Upper lobe of left lung (tissue), 6 donors: ENCODE results near the gene CASP3. TPM values are rescaled to one million over a fixed set of nuclear protein-coding genes. Genes with fewer than 3 reads are reported as not detected.

Source experiments
- ATAC-seq, 2 donors: fragments of 200-7000 bp; cut with Tn5 transposase; one replicate each; pipeline ENCODE4 v1.9.1; 2022; ENCODE audit warnings: mild to moderate bottlenecking in 2 of 2, moderate library complexity in 2 of 2; ENCODE audit not compliant: low FRiP score in 2 of 2
- DNase-seq, 2 donors: peaks; one replicate each; pipeline ENCODE4 v3.0.0-alpha.2; 2019 to 2020
- H3K27ac ChIP-seq, 4 donors: fragments of 200-600 bp; sonication (generic); one replicate each; pipeline ENCODE4 v1.5.1; 2016 to 2019
- H3K27me3 ChIP-seq, 4 donors: fragments of 200-600 bp; sonication (generic); one replicate each; pipeline ENCODE4 v1.5.1; 2017 to 2019
- H3K36me3 ChIP-seq, 4 donors: fragments of 200-600 bp; sonication (generic); one replicate each; pipeline ENCODE4 v1.5.1; 2016 to 2019
- H3K4me1 ChIP-seq, 4 donors: fragments of 200-600 bp; sonication (generic); one replicate each; pipeline ENCODE4 v1.5.1; 2018 to 2019
- H3K4me3 ChIP-seq, 4 donors: fragments of 200-600 bp; sonication (generic); one replicate each; pipeline ENCODE4 v1.5.1; 2017 to 2019; ENCODE audit warnings: mild to moderate bottlenecking in 2 of 4, moderate library complexity in 1 of 4
- H3K9me3 ChIP-seq, 4 donors: fragments of 200-600 bp; sonication (generic); one replicate each; pipeline ENCODE4 v1.5.1; 2018 to 2019
- CTCF ChIP-seq, 6 experiments: fragments of 450-650 bp in 4 of 6; fragments of 200-600 bp in 2 of 6; sonication (generic) in 2 of 6; IDR thresholded peaks; one replicate each; pipeline ENCODE4 v1.5.1; 2016 to 2019; ENCODE audit warnings: antibody characterized with exemption in 6 of 6
- EP300 ChIP-seq, 4 donors: sonication (generic); formaldehyde crosslinking; IDR thresholded peaks; one replicate each; pipeline ENCODE4 v1.5.1; 2017; ENCODE audit warnings: antibody characterized with exemption in 4 of 4, control low read depth in 2 of 4
- POLR2A ChIP-seq, 4 donors: fragments of 450-650 bp; IDR thresholded peaks; one replicate each; pipeline ENCODE4 v1.5.1; 2016 to 2017; ENCODE audit warnings: antibody characterized with exemption in 4 of 4, mild to moderate bottlenecking in 2 of 4
- POLR2AphosphoS5 ChIP-seq, 2 donors: sonication (generic); formaldehyde crosslinking; IDR thresholded peaks; one replicate each; pipeline ENCODE4 v1.5.1; 2017; ENCODE audit warnings: antibody characterized with exemption in 2 of 2
- WGBS, 2 donors: methylation state at CpG; one replicate each; pipeline ENCODE4 v1.1.5; 2017 to 2018; 5-methylcytosine and 5-hydroxymethylcytosine counted together
- total RNA-seq, 6 donors: library from RNA; depleted of rRNA in 4 of 6; stranded (reverse); fragments of >200 nt in 4 of 6; gene quantifications; one replicate each; pipeline versions ENCODE4 v1.1.0 to v1.2.1, GENCODE V29; 2016 to 2021
- donor health status: DM: no; HTN: no; CAD: no; lungs with moderate emphysema.
- donor health status: DM: no; HTN: yes; CAD: no; lungs with severe emphysema.

CASP3 gene
- total RNA-seq, 6 donors from 2014 or later: 7.0 to 25.5 (median 15.0) TPM

- Histone ChIP-seq H3K27ac (no peak overlapping the region), H3K4me3 (no peak overlapping the region), H3K36me3 (peaks cover 0 to 55% (median 19%) of the 10 kb centered on the region in 4 donors), H3K4me1 (peaks cover 0 to 12% (median 6%) of the 10 kb centered on the region in 4 donors), H3K27me3 (no peaks in the 10 kb centered on the region), H3K9me3 (no peaks in the 10 kb centered on the region)
- ATAC-seq (no peak), DNase-seq (no peak)
- no peak for TF ChIP-seq POLR2A (IDR thresholded peaks at IDR 0.05)
- no peak for TF ChIP-seq EP300 (IDR thresholded peaks at IDR 0.05)
- TF ChIP-seq POLR2AphosphoS5 (IDR thresholded peaks at IDR 0.05): no peak
- TF ChIP-seq CTCF (IDR thresholded peaks at IDR 0.05): no peak
- WGBS, 2 donors: 79 to 87% methylated on average over 9 of the region's 9 CpGs
Measured at GRCh38 chr4:184671101-184671500, 21.9 kb upstream of the CASP3 start.

- WGBS, 2 donors: 88 to 92% methylated on average over 7 of the region's 7 CpGs
- H3K4me1 ChIP-seq: peaks cover 0 to 12% (median 6%) of the 10 kb centered on the region in 4 donors
- peaks cover 0 to 53% (median 20%) of the 10 kb centered on the region in 4 donors for H3K36me3 ChIP-seq
- no peaks in the 10 kb centered on the region for H3K27me3 ChIP-seq
- no peak for ATAC-seq
- TF ChIP-seq POLR2AphosphoS5 (IDR thresholded peaks at IDR 0.05) (no peak), CTCF (IDR thresholded peaks at IDR 0.05) (no peak), POLR2A (IDR thresholded peaks at IDR 0.05) (no peak), EP300 (IDR thresholded peaks at IDR 0.05) (no peak)
- no peak for DNase-seq
- no peaks in the 10 kb centered on the region for H3K9me3 ChIP-seq
- no peak overlapping the region for H3K4me3 ChIP-seq
- H3K27ac ChIP-seq: peak overlapping the region in 3 of 4 donors; percentile 28 to 52 (median 47)
Measured at GRCh38 chr4:184669251-184669650, 20.0 kb upstream of the CASP3 start.

DNA sequence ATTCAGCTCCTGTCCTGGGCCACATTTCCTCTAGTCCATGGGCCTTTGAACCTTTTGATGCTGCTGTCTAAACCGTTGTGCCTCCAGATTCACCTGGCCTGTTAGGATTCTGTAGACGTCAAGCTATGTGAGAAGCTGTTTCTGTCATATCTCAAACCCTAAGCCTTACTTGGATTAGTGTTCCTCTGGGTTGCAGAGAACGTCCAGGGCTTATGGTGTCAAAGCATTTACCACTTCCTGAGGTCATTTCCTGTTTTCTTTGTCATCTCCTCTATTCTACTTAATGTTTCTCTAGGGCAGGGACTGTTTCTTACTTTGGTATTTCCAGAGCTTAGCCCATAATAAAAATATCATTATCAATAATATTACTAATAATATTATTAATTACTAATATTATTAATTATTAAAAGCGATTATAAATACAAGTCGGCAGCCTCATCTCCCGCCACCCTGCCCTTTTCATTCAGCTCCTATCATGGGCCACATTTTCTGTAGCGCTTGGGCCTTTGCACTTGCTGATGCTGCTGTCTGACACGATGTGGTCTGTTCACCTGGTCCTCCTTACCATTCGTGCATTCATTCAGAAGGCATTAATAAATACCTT, 19.4 kb upstream of the CASP3 start:
- no peak overlapping the region for H3K4me3 ChIP-seq
- H3K4me1 ChIP-seq: peaks cover 0 to 12% (median 6%) of the 10 kb centered on the region in 4 donors
- WGBS, 2 donors: 75 to 81% methylated on average over 9 of the region's 9 CpGs
- H3K27me3 ChIP-seq: no peaks in the 10 kb centered on the region
- ATAC-seq: no peak
- H3K9me3 ChIP-seq: no peaks in the 10 kb centered on the region
- H3K27ac ChIP-seq: peak overlapping the region in 3 of 4 donors; percentile 28 to 70 (median 67)
- TF ChIP-seq POLR2A (IDR thresholded peaks at IDR 0.05) (no peak), CTCF (IDR thresholded peaks at IDR 0.05) (no peak), EP300 (IDR thresholded peaks at IDR 0.05) (no peak), POLR2AphosphoS5 (IDR thresholded peaks at IDR 0.05) (no peak)
- H3K36me3 ChIP-seq: peaks cover 0 to 49% (median 19%) of the 10 kb centered on the region in 4 donors
- no peak for DNase-seq

GRCh38 chr4:184668096-184668495, 18.8 kb upstream of the CASP3 start:
- no peak for TF ChIP-seq CTCF (IDR thresholded peaks at IDR 0.05)
- no peak for TF ChIP-seq POLR2AphosphoS5 (IDR thresholded peaks at IDR 0.05)
- no peak for TF ChIP-seq EP300 (IDR thresholded peaks at IDR 0.05)
- TF ChIP-seq POLR2A (IDR thresholded peaks at IDR 0.05): no peak
- ATAC-seq: no peak
- Histone ChIP-seq H3K27me3 (no peaks in the 10 kb centered on the region), H3K27ac (peak overlapping the region in 3 of 4 donors; percentile 28 to 70 (median 67)), H3K9me3 (no peaks in the 10 kb centered on the region), H3K4me1 (peaks cover 0 to 12% (median 6%) of the 10 kb centered on the region in 4 donors), H3K4me3 (no peak overlapping the region), H3K36me3 (peaks cover 0 to 44% (median 17%) of the 10 kb centered on the region in 4 donors)
- WGBS, 2 donors: 89 to 93% methylated on average over 9 of the region's 9 CpGs
- no peak for DNase-seq

GRCh38 chr4:184666670-184667069, 17.4 kb upstream of the CASP3 start:
- Histone ChIP-seq H3K4me3 (no peak overlapping the region), H3K27me3 (no peaks in the 10 kb centered on the region), H3K36me3 (peaks cover 0 to 38% (median 9%) of the 10 kb centered on the region in 4 donors), H3K9me3 (no peaks in the 10 kb centered on the region), H3K4me1 (peaks cover 0 to 12% (median 6%) of the 10 kb centered on the region in 4 donors), H3K27ac (no peak overlapping the region)
- 73 to 77% methylated on average over 6 of the region's 6 CpGs for WGBS, 2 donors
- no peak for DNase-seq
- ATAC-seq: no peak
- TF ChIP-seq EP300 (IDR thresholded peaks at IDR 0.05) (no peak), CTCF (IDR thresholded peaks at IDR 0.05) (no peak), POLR2A (IDR thresholded peaks at IDR 0.05) (no peak), POLR2AphosphoS5 (IDR thresholded peaks at IDR 0.05) (no peak)
